Endothelial cell (in vitro differentiated cells): ENCODE results near the gene MYO9B. TPM values are rescaled to one million over a fixed set of nuclear protein-coding genes. Genes with fewer than 3 reads are reported as not detected.

Source experiments
- DNase-seq: peaks from one replicate; pipeline ENCODE4 v3.0.0; 2021; ENCODE audit warnings: low spot score
- H3K27ac Mint-ChIP-seq: one replicate; pipeline ENCODE4 v1.8.0; 2021; ENCODE audit warnings: mixed read lengths, inconsistent platforms; ENCODE audit not compliant: unreplicated experiment
- H3K27me3 Mint-ChIP-seq: one replicate; pipeline ENCODE4 v1.8.0; 2021; ENCODE audit warnings: mild to moderate bottlenecking, moderate library complexity, mixed read lengths, inconsistent platforms; ENCODE audit not compliant: unreplicated experiment
- H3K36me3 Mint-ChIP-seq: one replicate; pipeline ENCODE4 v1.8.0; 2021; ENCODE audit warnings: mild to moderate bottlenecking, low read depth, mixed read lengths, inconsistent platforms; ENCODE audit not compliant: unreplicated experiment
- H3K4me1 Mint-ChIP-seq: one replicate; pipeline ENCODE4 v1.8.0; 2021; ENCODE audit warnings: mild to moderate bottlenecking, mixed read lengths, inconsistent platforms; ENCODE audit not compliant: unreplicated experiment
- H3K4me3 Mint-ChIP-seq: one replicate; pipeline ENCODE4 v1.8.0; 2021; ENCODE audit warnings: mild to moderate bottlenecking, mixed read lengths, inconsistent platforms; ENCODE audit not compliant: unreplicated experiment
- H3K9me3 Mint-ChIP-seq: one replicate; pipeline ENCODE4 v1.8.0; 2021; ENCODE audit warnings: mixed read lengths, inconsistent platforms; ENCODE audit not compliant: unreplicated experiment
- total RNA-seq: library from RNA; stranded (reverse); fragmentation: NEBNext Ultra II Directional; extraction: Animal tissue kit (Norgen Biotek cat#: 25700); gene quantifications from one replicate; pipeline ENCODE4 v1.2.1, GENCODE V29; 2021; ENCODE audit not compliant: unreplicated experiment
- TF ChIP-seq, protein P1 (sequence below): fragments of 200-600 bp; sonication (generic); IDR thresholded peaks from one replicate; pipeline ENCODE4 v1.5.0; 2021; ENCODE audit warnings: antibody characterized with exemption; ENCODE audit not compliant: unreplicated experiment

Gene MYO9B
- total RNA-seq, 1 donor from 2014 or later: 62.4 TPM

DNA sequence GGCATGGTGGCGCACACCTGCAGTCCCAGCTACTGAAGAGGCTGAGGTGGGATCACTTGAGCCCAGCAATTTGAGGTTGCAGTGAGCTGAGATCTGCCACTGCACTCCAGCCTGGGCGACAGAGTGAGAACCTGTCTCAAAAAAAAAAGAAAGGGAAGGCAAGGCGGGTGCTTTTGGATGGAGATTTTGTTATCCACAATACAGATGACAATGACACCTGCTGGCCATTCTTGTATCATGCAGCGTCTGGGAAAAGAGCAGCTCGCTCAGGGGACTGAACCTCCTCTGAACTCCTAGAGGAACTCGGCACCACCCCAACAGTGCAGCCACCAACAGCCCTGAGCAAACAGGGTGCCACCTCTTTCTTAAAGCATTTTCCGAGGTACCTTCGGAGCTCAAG, 23.1 kb upstream of the MYO9B start:
- Mint-ChIP-seq H3K4me1 (no peaks in the 10 kb centered on the region), H3K36me3 (peaks cover 5% of the 10 kb centered on the region)
- TF ChIP-seq, protein P1, sequence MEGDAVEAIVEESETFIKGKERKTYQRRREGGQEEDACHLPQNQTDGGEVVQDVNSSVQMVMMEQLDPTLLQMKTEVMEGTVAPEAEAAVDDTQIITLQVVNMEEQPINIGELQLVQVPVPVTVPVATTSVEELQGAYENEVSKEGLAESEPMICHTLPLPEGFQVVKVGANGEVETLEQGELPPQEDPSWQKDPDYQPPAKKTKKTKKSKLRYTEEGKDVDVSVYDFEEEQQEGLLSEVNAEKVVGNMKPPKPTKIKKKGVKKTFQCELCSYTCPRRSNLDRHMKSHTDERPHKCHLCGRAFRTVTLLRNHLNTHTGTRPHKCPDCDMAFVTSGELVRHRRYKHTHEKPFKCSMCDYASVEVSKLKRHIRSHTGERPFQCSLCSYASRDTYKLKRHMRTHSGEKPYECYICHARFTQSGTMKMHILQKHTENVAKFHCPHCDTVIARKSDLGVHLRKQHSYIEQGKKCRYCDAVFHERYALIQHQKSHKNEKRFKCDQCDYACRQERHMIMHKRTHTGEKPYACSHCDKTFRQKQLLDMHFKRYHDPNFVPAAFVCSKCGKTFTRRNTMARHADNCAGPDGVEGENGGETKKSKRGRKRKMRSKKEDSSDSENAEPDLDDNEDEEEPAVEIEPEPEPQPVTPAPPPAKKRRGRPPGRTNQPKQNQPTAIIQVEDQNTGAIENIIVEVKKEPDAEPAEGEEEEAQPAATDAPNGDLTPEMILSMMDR: peak; percentile 62

DNA sequence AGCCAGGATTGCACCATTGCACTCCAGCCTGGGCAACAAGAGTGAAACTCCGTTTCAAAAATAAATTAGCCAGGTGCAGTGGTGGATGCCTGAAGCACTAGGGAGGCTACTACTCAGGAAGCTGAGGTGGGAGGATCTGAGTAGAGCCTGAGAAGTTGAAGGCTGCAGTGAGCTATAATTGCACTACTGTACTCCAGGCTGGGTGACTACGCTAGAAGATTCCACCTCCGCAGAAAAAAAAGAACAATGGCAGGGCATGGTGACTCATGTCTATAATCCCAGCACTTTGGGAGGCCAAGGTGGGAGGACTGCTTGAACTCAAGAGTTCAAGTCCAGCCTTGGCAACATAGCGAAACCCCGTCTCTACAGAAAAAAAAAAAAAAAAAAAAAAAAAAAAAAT, 20.8 kb upstream of the MYO9B start:
- Mint-ChIP-seq H3K27ac (no peak overlapping the region), H3K9me3 (peaks cover 7% of the 10 kb centered on the region), H3K4me1 (no peaks in the 10 kb centered on the region), H3K36me3 (peaks cover 28% of the 10 kb centered on the region), H3K4me3 (no peak overlapping the region), H3K27me3 (peaks cover 2% of the 10 kb centered on the region)
- DNase-seq: no peak
- TF ChIP-seq, protein P1: no peak

More for the DNA sequence above, 23.1 kb upstream of the MYO9B start:
- peak; percentile 58 for DNase-seq
- Mint-ChIP-seq H3K4me3 (no peak overlapping the region), H3K27me3 (peaks cover 2% of the 10 kb centered on the region), H3K9me3 (no peaks in the 10 kb centered on the region), H3K27ac (no peak overlapping the region)

DNA sequence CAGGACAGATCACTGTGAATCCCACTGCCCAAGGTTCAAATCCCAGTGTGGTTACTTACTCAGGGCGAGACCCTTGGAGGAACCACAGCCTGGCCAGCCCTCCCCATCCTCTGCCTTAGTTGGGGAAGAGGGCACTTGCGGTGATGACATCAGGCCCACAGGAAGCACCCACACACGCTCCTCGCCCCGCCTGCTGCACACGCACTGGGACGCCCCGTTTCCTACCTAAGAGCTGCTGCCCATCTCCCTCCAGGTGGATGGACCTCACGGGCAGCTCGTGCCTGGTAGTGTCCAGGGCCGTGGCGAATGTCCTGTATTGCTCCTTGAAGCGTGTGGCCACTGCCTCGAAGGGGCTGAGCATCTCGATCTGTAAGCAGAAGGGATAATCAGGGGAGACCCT, 19.9 kb upstream of the MYO9B start:
- peaks cover 2% of the 10 kb centered on the region for H3K27me3 Mint-ChIP-seq
- no peaks in the 10 kb centered on the region for H3K4me1 Mint-ChIP-seq
- H3K4me3 Mint-ChIP-seq: no peak overlapping the region
- H3K9me3 Mint-ChIP-seq: peaks cover 7% of the 10 kb centered on the region
- TF ChIP-seq, protein P1: no peak
- no peak overlapping the region for H3K27ac Mint-ChIP-seq
- no peak for DNase-seq
- H3K36me3 Mint-ChIP-seq: peaks cover 32% of the 10 kb centered on the region

DNA sequence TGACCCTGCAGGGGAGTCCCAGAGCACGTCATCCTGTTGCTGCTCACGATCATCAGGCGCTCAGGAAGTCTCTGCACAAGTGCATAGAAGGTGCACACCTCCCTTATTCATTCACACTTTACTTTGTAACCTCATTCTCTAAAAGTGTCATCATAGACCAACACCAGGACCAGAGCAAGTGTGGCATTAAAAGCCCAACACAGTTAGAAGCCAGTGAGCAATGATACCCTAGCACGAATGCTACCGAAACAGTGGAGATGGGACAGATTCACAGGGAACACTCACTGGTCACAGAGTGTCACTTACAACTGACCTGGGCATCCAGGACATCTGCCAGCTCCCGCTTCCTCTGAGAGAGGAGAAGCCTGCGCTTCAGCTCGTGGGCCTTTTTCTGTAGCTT, 17.3 kb upstream of the MYO9B start:
- H3K36me3 Mint-ChIP-seq: peaks cover 31% of the 10 kb centered on the region
- H3K4me3 Mint-ChIP-seq: peak overlapping the region; percentile 33
- H3K27me3 Mint-ChIP-seq: peaks cover 2% of the 10 kb centered on the region

DNA sequence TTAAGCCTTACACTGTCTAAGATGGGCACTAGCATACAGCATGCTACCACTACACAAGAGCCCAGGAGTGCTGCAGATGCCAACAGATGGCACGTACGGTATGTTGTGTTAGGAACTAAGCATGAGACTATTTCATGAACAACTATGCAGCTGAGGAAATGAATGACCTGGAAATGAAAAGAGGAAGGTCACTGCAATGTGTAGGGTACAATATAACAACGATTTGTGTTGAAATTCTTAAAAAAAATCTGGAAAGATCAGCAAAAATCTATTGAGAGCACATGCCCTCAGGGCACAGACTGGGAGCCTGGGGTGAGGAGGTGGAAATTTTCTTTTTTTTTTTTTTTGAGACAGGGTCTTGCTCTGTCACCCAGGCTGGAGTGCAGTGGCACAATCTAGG, 14.8 kb upstream of the MYO9B start:
- H3K4me1 Mint-ChIP-seq: no peaks in the 10 kb centered on the region
- DNase-seq: no peak
- no peaks in the 10 kb centered on the region for H3K27me3 Mint-ChIP-seq
- peaks cover 7% of the 10 kb centered on the region for H3K9me3 Mint-ChIP-seq
- no peak overlapping the region for H3K27ac Mint-ChIP-seq
- TF ChIP-seq, protein P1: no peak
- H3K4me3 Mint-ChIP-seq: no peak overlapping the region
- H3K36me3 Mint-ChIP-seq: peaks cover 31% of the 10 kb centered on the region

More for the DNA sequence above, 17.3 kb upstream of the MYO9B start:
- Mint-ChIP-seq H3K9me3 (peaks cover 7% of the 10 kb centered on the region), H3K4me1 (no peaks in the 10 kb centered on the region), H3K27ac (no peak overlapping the region)
- TF ChIP-seq, protein P1: no peak
- DNase-seq: no peak
